Measurements from ENCODE around the gene BLOC1S4.
"Not testable (repeated sequence)": the region's sequence is repeated elsewhere in the genome, so short reads cannot be mapped to it uniquely, and the experiment has no call there.

The BLOC1S4 gene

GRCh38 chr4:6716018-6716911 lies at the start of gene BLOC1S4:
TSS of gene BLOC1S4 (plus strand) at chr4:6716174. CDS start at chr4:6716210, 36 bp downstream.
- peaks cover 34% of the 10 kb centered on the region for H3K4me1 Mint-ChIP-seq
- peaks cover 15% of the 10 kb centered on the region for H3K27me3 Mint-ChIP-seq

GRCh38 chr4:6668391-6668790 lies 47.6 kb upstream of the BLOC1S4 start:
- DNase-seq, result no peak
- CTCF ChIA-PET, result no interaction called here
- Mint-ChIP-seq H3K4me3 (no peak overlapping the region), H3K27ac (no peak overlapping the region), H3K4me1 (peaks cover 5% of the 10 kb centered on the region), H3K9me3 (peaks cover 5% of the 10 kb centered on the region), H3K27me3 (peaks cover 21% of the 10 kb centered on the region), H3K36me3 (peaks cover 6% of the 10 kb centered on the region)

More at GRCh38 chr4:6716018-6716911, at the start of gene BLOC1S4:
- peaks cover 14% of the 10 kb centered on the region for H3K36me3 Mint-ChIP-seq
- peak within 1 kb of the TSS; percentile 96 for H3K27ac Mint-ChIP-seq
- H3K4me3 Mint-ChIP-seq, result peak within 1 kb of the TSS; percentile 89
- peaks cover 4% of the 10 kb centered on the region for H3K9me3 Mint-ChIP-seq
- CTCF ChIA-PET, result interaction anchor here (1.0 to 6.6 kb wide), 11 partner anchors 8 to 385 kb away, joined by 3 to 159 read pairs (median 6); a partner anchor contains a TSS
- peak; percentile 89 for DNase-seq

DNA sequence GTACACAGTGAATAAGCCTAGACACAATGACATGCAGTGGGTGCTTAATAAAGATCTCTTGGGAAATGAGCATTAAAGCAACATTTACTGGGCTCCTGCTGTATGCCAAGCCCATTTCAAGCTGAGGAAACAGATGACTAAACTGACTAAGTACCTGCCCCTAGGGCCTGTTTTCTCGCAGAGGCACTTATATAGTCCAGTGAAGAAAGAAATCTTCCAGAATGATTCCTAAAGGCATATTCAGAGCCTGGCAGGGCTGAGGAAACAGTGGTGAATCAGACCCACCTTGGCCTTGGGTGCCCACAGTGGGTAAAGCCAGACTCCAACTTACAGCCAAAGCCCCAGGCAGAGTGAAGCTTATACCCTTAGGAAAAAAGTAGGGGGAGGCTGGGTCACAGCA lies 44.3 kb upstream of the BLOC1S4 start:
- DNase-seq, result no peak
- Mint-ChIP-seq H3K4me3 (no peak overlapping the region), H3K27me3 (peaks cover 14% of the 10 kb centered on the region), H3K36me3 (peaks cover 27% of the 10 kb centered on the region), H3K4me1 (peaks cover 31% of the 10 kb centered on the region), H3K9me3 (peaks cover 5% of the 10 kb centered on the region), H3K27ac (no peak overlapping the region)
- CTCF ChIA-PET, result interaction anchor here (1.4 kb wide), 1 partner anchor 19 kb away, joined by 3 read pairs; no protein-coding TSS in a partner anchor

DNA sequence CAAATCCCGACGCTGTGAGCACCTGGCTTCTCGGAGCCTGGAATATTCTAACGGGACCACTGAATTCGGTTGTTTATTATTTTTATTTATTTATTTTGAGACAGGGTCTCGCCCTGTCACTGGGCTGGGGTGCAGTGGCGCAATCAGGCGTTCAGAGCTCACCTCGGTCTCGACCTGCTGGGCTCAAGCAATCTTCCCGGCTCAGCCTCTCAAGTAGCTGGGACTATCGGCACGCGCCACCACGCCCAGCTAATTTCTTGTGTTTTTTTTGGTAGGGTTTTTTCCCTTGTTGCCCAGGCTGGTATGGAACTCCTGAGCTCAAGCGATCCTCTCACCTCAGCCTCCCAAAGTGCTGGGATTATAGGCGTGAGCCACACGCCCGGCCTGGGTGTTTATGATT lies 43.8 kb upstream of the BLOC1S4 start:
- CTCF ChIA-PET, result interaction anchor here (1.4 to 1.7 kb wide), 2 partner anchors 18 to 201 kb away, joined by 3 to 6 read pairs; no protein-coding TSS in a partner anchor
- Mint-ChIP-seq H3K9me3 (peaks cover 5% of the 10 kb centered on the region), H3K36me3 (peaks cover 32% of the 10 kb centered on the region), H3K27me3 (peaks cover 14% of the 10 kb centered on the region), H3K4me1 (peaks cover 36% of the 10 kb centered on the region), H3K4me3 (no peak overlapping the region), H3K27ac (no peak overlapping the region)
- no peak for DNase-seq

DNA sequence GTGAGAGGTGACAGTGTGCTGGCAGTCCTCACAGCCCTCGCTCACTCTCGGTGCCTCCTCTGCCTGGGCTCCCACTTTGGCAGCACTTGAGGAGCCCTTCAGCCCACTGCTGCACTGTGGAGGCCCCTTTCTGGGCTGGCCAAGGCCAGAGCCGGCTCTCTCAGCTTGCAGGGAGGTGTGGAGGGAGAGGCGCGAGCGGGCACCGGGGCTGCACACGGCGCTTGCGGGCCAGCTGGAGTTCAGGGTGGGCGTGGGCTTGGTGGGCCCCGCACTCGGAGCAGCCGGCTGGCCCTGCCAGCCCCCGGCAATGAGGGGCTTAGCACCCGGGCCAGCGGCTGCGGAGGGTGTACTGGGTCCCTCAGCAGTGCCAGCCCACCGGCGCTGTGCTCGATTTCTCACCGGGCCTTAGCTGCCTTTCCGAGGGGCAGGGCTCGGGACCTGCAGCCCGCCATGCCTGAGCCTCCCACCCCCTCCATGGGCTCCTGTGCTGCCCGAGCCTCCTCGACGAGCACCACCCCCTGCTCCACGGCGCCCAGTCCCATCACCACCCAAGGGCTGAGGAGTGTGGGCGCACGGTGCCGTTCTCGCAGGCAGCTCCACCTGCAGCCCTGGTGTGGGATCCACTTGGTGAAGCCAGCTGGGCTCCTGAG lies 43.3 kb upstream of the BLOC1S4 start:
- Mint-ChIP-seq H3K36me3 (peaks cover 37% of the 10 kb centered on the region), H3K4me3 (peak overlapping the region; percentile 93), H3K27ac (peak overlapping the region; percentile 98), H3K27me3 (peaks cover 11% of the 10 kb centered on the region), H3K4me1 (peaks cover 41% of the 10 kb centered on the region)
- not testable (repeated sequence) for DNase-seq, H3K9me3 Mint-ChIP-seq
- CTCF ChIA-PET, result interaction anchor here (0.6 to 1.7 kb wide), 6 partner anchors 8 to 411 kb away, joined by 3 to 6 read pairs (median 3); no protein-coding TSS in a partner anchor

DNA sequence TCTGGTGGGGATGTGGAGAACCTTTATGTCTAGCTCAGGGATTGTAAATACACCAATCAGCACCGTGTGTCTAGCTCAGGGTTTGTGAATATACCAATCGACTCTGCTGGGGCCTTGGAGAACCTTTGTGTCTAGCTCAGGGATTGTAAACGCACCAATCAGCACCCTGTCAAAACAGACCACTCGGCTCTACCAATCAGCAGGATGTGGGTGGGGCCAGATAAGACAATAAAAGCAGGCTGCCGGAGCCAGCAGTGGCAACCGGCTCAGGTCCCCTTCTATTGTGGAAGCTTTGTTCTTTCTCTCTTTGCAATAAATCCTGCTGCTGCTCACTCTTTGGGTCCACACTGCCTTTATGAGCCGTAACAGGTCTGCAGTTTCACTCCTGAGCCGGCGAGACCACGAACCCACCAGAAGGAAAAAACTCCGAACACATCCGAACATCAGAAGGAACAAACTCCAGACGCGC lies 42.7 kb upstream of the BLOC1S4 start:
- not testable (repeated sequence) for H3K9me3 Mint-ChIP-seq, H3K27me3 Mint-ChIP-seq
- peak overlapping the region; percentile 93 for H3K4me3 Mint-ChIP-seq
- DNase-seq, result peak; percentile 57
- peaks cover 39% of the 10 kb centered on the region for H3K36me3 Mint-ChIP-seq
- CTCF ChIA-PET, result interaction anchor here (0.6 to 3.5 kb wide), 7 partner anchors 9 to 410 kb away, joined by 3 to 56 read pairs (median 3); partner anchors contain the start of genes MRFAP1L1 and S100P
- peaks cover 43% of the 10 kb centered on the region for H3K4me1 Mint-ChIP-seq
- peak overlapping the region; percentile 98 for H3K27ac Mint-ChIP-seq

- CTCF ChIA-PET, result interaction anchor here (0.6 to 3.7 kb wide), 19 partner anchors 9 to 410 kb away, joined by 3 to 76 read pairs (median 6); partner anchors contain the start of genes BLOC1S4, GRPEL1, MRFAP1L1 and S100P
- DNase-seq, result peak; percentile 96
- H3K36me3 Mint-ChIP-seq, result peaks cover 45% of the 10 kb centered on the region
- peaks cover 4% of the 10 kb centered on the region for H3K27me3 Mint-ChIP-seq
- peaks cover 5% of the 10 kb centered on the region for H3K9me3 Mint-ChIP-seq
- H3K4me1 Mint-ChIP-seq, result peaks cover 50% of the 10 kb centered on the region
- peak overlapping the region; percentile 98 for H3K27ac Mint-ChIP-seq
- peak overlapping the region; percentile 93 for H3K4me3 Mint-ChIP-seq
These were observed 42.1 kb upstream of the BLOC1S4 start for GRCh38 chr4:6673660-6674499.

- peak overlapping the region; percentile 93 for H3K4me3 Mint-ChIP-seq
- peaks cover 51% of the 10 kb centered on the region for H3K36me3 Mint-ChIP-seq
- peaks cover 55% of the 10 kb centered on the region for H3K4me1 Mint-ChIP-seq
- peak; percentile 81 for DNase-seq
- H3K27ac Mint-ChIP-seq, result peak overlapping the region; percentile 98
- H3K9me3 Mint-ChIP-seq, result peaks cover 5% of the 10 kb centered on the region
- peaks cover 4% of the 10 kb centered on the region for H3K27me3 Mint-ChIP-seq
- CTCF ChIA-PET, result interaction anchor here (0.6 to 3.7 kb wide), 21 partner anchors 10 to 396 kb away, joined by 3 to 76 read pairs (median 6); partner anchors contain the start of genes BLOC1S4, GRPEL1, MRFAP1L1 and S100P
These were observed 41.3 kb upstream of the BLOC1S4 start for GRCh38 chr4:6674500-6675149.

DNA sequence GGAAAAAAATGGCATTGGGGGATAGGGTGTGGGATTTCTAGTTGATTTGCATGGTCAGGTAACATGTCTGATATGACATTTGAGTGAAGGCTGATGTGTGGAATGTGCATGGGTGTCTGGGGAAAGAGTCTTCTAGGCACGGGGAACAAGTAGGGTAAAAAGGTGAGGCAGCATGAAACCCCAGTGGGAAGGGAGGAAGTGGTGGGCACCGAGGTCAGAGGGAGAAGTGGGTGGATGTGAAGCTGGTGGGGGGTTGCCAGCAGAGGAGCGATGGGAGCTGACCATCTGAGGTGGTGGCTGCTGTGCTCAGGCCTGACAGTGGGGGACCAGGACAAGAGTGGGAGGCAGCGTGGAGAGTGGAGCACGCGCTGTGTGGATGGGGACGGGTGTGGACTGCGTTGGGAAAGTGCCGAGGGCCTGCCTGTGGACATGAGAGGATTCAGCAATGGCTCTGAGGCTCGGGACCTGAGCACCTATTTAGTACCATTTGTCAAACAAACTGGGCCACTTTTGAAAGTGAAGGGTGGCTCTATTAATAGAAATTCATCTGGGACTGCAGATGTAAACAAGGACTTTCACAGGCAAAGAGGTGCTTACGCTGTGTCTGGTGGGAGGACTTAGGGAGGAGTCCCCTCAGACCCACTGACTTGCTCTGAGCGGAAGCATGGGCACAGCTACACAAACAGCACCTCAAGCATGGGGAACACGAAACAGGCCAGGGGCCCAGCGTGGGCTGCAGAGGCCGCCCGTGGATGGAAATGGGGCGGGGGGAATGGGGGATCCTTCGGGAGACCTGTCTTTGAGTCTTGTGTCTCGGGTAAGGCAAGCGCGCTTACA lies 39.0 kb upstream of the BLOC1S4 start:
- CTCF ChIA-PET, result interaction anchor here (0.5 to 3.7 kb wide), 5 partner anchors 12 to 206 kb away, joined by 3 to 76 read pairs (median 56); partner anchors contain the start of genes BLOC1S4 and MRFAP1L1
- Mint-ChIP-seq H3K36me3 (peaks cover 59% of the 10 kb centered on the region), H3K27me3 (peaks cover 4% of the 10 kb centered on the region), H3K9me3 (peaks cover 6% of the 10 kb centered on the region), H3K27ac (peak overlapping the region; percentile 56), H3K4me3 (peak overlapping the region; percentile 93), H3K4me1 (peaks cover 61% of the 10 kb centered on the region)
- no peak for DNase-seq

DNA sequence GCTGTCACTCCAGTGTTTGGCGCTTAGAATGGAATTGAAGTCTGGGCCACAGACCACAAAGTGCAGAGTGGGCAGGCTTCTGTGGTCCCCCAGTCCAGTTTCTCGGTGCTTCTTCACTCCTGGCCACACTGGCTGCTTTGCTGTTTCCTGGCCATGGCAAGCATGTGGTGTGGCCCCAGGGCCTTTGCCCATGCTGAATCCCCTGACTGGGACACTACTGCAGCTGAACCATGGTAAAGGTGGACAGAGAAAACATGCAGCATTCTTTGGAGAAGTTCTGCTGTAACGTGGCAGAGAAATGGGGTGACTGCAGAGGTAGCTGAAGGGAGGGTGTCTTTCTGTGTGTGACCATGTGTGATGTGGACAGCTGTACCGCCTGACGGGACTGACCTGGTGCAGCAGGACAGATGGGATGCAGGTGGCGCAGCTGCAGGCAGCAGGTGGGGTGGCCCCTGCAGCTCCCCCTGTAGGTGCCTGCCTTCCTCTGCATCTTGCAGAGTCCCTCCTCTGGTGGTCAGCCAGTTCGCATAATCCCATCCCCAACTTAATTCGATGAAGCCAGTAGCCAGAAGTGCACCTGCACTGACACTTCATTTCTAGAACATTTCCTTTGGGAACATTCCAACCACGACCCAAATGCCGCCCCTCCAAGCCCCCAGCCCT lies 35.5 kb upstream of the BLOC1S4 start:
- H3K27ac Mint-ChIP-seq, result no peak overlapping the region
- peaks cover 53% of the 10 kb centered on the region for H3K36me3 Mint-ChIP-seq
- CTCF ChIA-PET, result interaction anchor here (0.6 kb wide), 1 partner anchor 46 kb away, joined by 4 read pairs; no protein-coding TSS in a partner anchor
- no peak for DNase-seq
- H3K4me1 Mint-ChIP-seq, result peaks cover 47% of the 10 kb centered on the region
- H3K27me3 Mint-ChIP-seq, result no peaks in the 10 kb centered on the region
- H3K9me3 Mint-ChIP-seq, result peaks cover 2% of the 10 kb centered on the region
- H3K4me3 Mint-ChIP-seq, result no peak overlapping the region

DNA sequence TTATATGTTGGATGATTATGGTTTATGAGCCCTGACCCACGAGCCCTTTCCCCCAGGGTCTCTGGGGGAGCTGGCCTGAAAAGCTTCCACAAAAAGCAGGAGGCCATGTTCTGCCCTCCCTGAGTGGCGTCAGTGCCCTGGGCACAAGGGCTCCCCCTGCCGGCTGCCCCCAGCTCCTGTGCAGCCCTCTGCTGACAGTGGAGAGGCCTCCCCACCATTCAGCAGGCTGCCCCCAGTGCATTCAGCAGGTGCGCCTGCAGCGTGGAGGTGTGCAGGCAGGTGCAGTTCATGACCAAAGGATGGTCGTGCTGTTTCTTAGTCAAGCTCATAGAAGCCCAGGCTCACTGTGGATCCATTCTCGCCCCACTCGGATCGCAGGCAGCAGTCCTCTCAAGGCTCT lies 34.8 kb upstream of the BLOC1S4 start:
- H3K36me3 Mint-ChIP-seq, result peaks cover 49% of the 10 kb centered on the region
- DNase-seq, result no peak
- H3K4me3 Mint-ChIP-seq, result no peak overlapping the region
- H3K27ac Mint-ChIP-seq, result no peak overlapping the region
- H3K4me1 Mint-ChIP-seq, result peaks cover 44% of the 10 kb centered on the region
- CTCF ChIA-PET, result no interaction called here
- H3K27me3 Mint-ChIP-seq, result no peaks in the 10 kb centered on the region
- peaks cover 2% of the 10 kb centered on the region for H3K9me3 Mint-ChIP-seq
